Testis (tissue), 3 donors: ENCODE data around the gene RAD54L2. TPM values are rescaled to one million over a fixed set of nuclear protein-coding genes. Genes with fewer than 3 reads are reported as not detected.
"Not testable (repeated sequence)": the region's sequence is repeated elsewhere in the genome, so short reads cannot be mapped to it uniquely, and the experiment has no call there.

Experiments
- DNase-seq: peaks from one replicate; pipeline ENCODE4 v3.0.0-alpha.2; 2019
- H3K27ac ChIP-seq, 2 donors: fragments of 200-600 bp; sonication (generic); one replicate each; pipeline ENCODE4 v1.5.1; 2019
- H3K27me3 ChIP-seq: fragments of 200-600 bp; sonication (generic); one replicate; pipeline ENCODE4 v1.5.1; 2019
- H3K36me3 ChIP-seq: fragments of 200-600 bp; sonication (generic); one replicate; pipeline ENCODE4 v1.5.1; 2017; ENCODE audit warnings: low read depth; ENCODE audit errors: missing control alignments
- H3K4me1 ChIP-seq: fragments of 200-600 bp; sonication (generic); one replicate; pipeline ENCODE4 v1.5.1; 2019
- H3K4me3 ChIP-seq, 2 donors: fragments of 200-600 bp; sonication (generic); one replicate each; pipeline ENCODE4 v1.5.1; 2017 to 2019
- H3K9me3 ChIP-seq: fragments of 200-600 bp; sonication (generic); one replicate; pipeline ENCODE4 v1.5.1; 2017
- CTCF ChIP-seq, 3 experiments: fragments of 450-650 bp in 2 of 3; fragments of 200-600 bp in 1 of 3; sonication (generic) in 1 of 3; IDR thresholded peaks; one replicate each; pipeline ENCODE4 v1.5.1; 2016 to 2019; ENCODE audit warnings: antibody characterized with exemption in 3 of 3, mild to moderate bottlenecking in 2 of 3, moderate library complexity in 1 of 3
- POLR2A ChIP-seq: fragments of 450-650 bp; IDR thresholded peaks from one replicate; pipeline ENCODE4 v1.6.1; 2017; ENCODE audit warnings: antibody characterized with exemption, mild to moderate bottlenecking, moderate library complexity
- WGBS, 2 donors: methylation state at CpG; one replicate each; pipeline ENCODE4 v1.1.5; 2018; 5-methylcytosine and 5-hydroxymethylcytosine counted together
- intact Hi-C: fragments of 100-400 bp; cut with DNase I; formaldehyde crosslinking; loops from one replicate; pipeline ENCODE4 v1.15.1; 2023; ENCODE audit warnings: low total_unique reads
- polyA plus RNA-seq: library from polyadenylated mRNA; stranded (reverse); fragments of 350-450 nt; fragmentation: Illumina TruSeq; extraction: RNeasy Lipid Tissue Mini Kit (QIAGEN cat#74804); gene quantifications from one replicate; pipeline ENCODE4 v1.2.3, GENCODE V29; 2014; ENCODE audit warnings: low read depth, low replicate concordance; ENCODE audit not compliant: insufficient read depth
- total RNA-seq, 2 donors: library from RNA; depleted of rRNA; stranded (reverse); fragments of >200 nt; gene quantifications; one replicate each; pipeline ENCODE4 v1.2.3, GENCODE V29; 2016

The RAD54L2 gene
- total and polyA plus RNA-seq, 3 donors from 2014 or later = 13.3 to 49.1 (median 40.6) TPM

DNA sequence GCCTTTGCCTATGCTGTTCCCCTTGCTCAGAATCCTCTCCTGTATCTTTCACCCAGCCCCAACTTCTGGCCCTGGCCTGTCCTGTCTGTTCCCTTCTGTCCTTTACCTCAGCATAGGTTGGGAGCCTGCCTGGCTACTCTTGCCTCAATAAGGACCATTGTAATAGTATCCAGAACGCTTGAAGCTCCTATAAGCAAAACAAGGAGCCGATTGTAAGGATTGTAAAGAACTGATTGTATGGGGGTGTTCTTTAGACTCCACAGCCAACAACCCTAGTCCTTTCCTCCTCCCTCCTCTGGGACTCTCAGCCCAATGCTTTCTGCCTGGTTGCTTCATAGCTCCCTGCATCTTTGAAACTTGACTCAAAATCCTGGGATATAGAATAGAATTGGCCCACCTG is 18.7 kb upstream of the RAD54L2 start:
- TF ChIP-seq POLR2A = no peak
- TF ChIP-seq CTCF (IDR thresholded peaks at IDR 0.05) = no peak
- Histone ChIP-seq H3K27ac (no peak overlapping the region), H3K4me3 (no peak overlapping the region), H3K4me1 (no peaks in the 10 kb centered on the region), H3K27me3 (no peaks in the 10 kb centered on the region), H3K36me3 (no peaks in the 10 kb centered on the region), H3K9me3 (no peaks in the 10 kb centered on the region)
- intact Hi-C loops = no loop called here
- DNase-seq = no peak
- WGBS, 2 donors = 62 to 78% methylated on average over 2 of the region's 2 CpGs

GRCh38 chr3:51520906-51521730 is 17.4 kb upstream of the RAD54L2 start:
- intact Hi-C loops, DNase-seq, H3K4me3 ChIP-seq, H3K36me3 ChIP-seq, H3K4me1 ChIP-seq, H3K27ac ChIP-seq, H3K9me3 ChIP-seq, H3K27me3 ChIP-seq: not testable (repeated sequence)
- WGBS, 2 donors = 89 to 90% methylated on average over 5 of the region's 5 CpGs

GRCh38 chr3:51522273-51522962 is 16.1 kb upstream of the RAD54L2 start:
- H3K27ac ChIP-seq = no peak overlapping the region
- no peaks in the 10 kb centered on the region for H3K36me3 ChIP-seq
- TF ChIP-seq POLR2A (no peak), CTCF (IDR thresholded peaks at IDR 0.05) (no peak)
- no peak for DNase-seq
- no peaks in the 10 kb centered on the region for H3K4me1 ChIP-seq
- H3K27me3 ChIP-seq = no peaks in the 10 kb centered on the region
- 80 to 81% methylated on average over 11 of the region's 11 CpGs for WGBS, 2 donors
- H3K4me3 ChIP-seq = no peak overlapping the region
- intact Hi-C loops = no loop called here
- no peaks in the 10 kb centered on the region for H3K9me3 ChIP-seq

DNA sequence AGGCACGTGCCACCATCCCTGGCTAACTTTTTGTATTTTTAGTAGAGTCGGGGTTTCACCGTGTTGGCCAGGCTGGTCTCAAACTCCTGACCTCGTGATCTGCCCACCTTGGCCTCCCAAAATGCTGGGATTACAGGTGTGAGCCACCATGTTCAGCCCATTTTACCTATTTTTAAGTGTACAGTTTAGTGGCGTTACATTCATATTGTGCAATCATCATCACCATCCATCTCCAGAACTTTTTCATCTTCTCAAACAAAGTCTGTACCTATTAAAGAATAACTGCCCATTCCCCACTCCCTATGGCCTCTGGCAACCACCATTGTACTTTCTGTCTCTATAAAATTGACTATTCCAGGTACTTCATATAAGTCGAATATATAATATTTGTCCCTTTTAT is 13.6 kb upstream of the RAD54L2 start:
- H3K27ac ChIP-seq, H3K9me3 ChIP-seq, H3K4me3 ChIP-seq, H3K4me1 ChIP-seq, H3K36me3 ChIP-seq, DNase-seq, intact Hi-C loops, H3K27me3 ChIP-seq: not testable (repeated sequence)
- 90 to 95% methylated on average over 6 of the region's 6 CpGs for WGBS, 2 donors

DNA sequence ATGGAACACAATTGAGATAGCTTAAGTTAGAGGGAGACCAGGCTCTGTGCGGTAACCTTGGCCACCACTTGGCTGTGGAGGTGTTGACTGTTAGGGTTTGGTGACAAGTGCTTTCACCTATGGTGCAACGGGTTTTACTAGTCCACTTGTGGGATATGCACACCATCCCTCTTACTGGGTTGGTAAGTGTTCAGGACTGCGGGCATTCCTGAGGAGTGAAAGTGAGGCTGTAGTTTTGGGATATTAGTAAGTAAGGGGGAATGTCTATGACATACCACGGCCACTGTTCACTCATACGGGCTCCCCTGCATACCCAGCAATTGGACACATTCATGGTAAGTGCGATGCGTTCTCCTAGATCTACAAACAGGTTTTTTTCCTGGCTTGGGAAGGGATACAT is 8.0 kb upstream of the RAD54L2 start:
- DNase-seq = no peak
- H3K4me1 ChIP-seq = no peaks in the 10 kb centered on the region
- no peak for TF ChIP-seq POLR2A
- TF ChIP-seq CTCF (IDR thresholded peaks at IDR 0.05) = no peak
- intact Hi-C loops = no loop called here
- H3K27me3 ChIP-seq = no peaks in the 10 kb centered on the region
- H3K4me3 ChIP-seq = no peak overlapping the region
- WGBS, 2 donors = 91 to 95% methylated on average over 7 of the region's 7 CpGs
- H3K36me3 ChIP-seq = no peaks in the 10 kb centered on the region
- no peaks in the 10 kb centered on the region for H3K9me3 ChIP-seq
- no peak overlapping the region for H3K27ac ChIP-seq
